Common myeloid progenitor, CD34-positive (primary cell): ENCODE measurements around the gene RWDD1. TPM values are rescaled to one million over a fixed set of nuclear protein-coding genes. Genes with fewer than 3 reads are reported as not detected.

Experiments used
- CTCF ChIA-PET: fragments of 350-600 bp; sonication (Branson Sonifier 250); formaldehyde crosslinking; loops from one replicate; lab custom pipeline; 2021; ENCODE audit warnings: antibody characterized with exemption; lab: Charles Lee
- POLR2A ChIA-PET: fragments of 350-600 bp; sonication (Branson Sonifier 250); formaldehyde crosslinking; loops from one replicate; lab custom pipeline; 2021; ENCODE audit warnings: antibody characterized with exemption; lab: Charles Lee
- DNase-seq, 3 donors: peaks; one replicate each; pipeline versions ENCODE4 v3.0.0 to v3.0.0-alpha.2; 2013
- H3K27ac ChIP-seq, 2 experiments: 1 replicate in 1 of 2; 2 replicates in 1 of 2; pipeline ENCODE4 v1.7.0; 2013; ENCODE audit warnings: inconsistent platforms in 2 of 2, low read length in 2 of 2, mild to moderate bottlenecking in 2 of 2, low read depth in 1 of 2, moderate library complexity in 1 of 2; ENCODE audit not compliant: severe bottlenecking in 2 of 2, insufficient read depth in 1 of 2, poor library complexity in 1 of 2
- H3K27me3 ChIP-seq, 5 experiments: replicated peaks in 2 of 5; 1 replicate in 3 of 5; 2 replicates in 2 of 5; pipeline versions ENCODE4 v1.6.1 to v1.7.0; 2013; ENCODE audit warnings: low read length in 4 of 5, mild to moderate bottlenecking in 2 of 5, moderate library complexity in 2 of 5, inconsistent platforms in 1 of 5; ENCODE audit not compliant: insufficient read depth in 5 of 5, control insufficient read depth in 4 of 5
- H3K36me3 ChIP-seq, 4 experiments: 1 replicate in 2 of 4; 2 replicates in 2 of 4; pipeline versions ENCODE4 v1.6.1 to v1.7.0; 2013; ENCODE audit warnings: low read length in 3 of 4, control low read depth in 1 of 4, mild to moderate bottlenecking in 1 of 4; ENCODE audit not compliant: control insufficient read depth in 4 of 4, insufficient read depth in 4 of 4
- H3K4me1 ChIP-seq, 4 experiments: 1 replicate in 3 of 4; 2 replicates in 1 of 4; pipeline versions ENCODE4 v1.6.1 to v1.7.1; 2013; ENCODE audit warnings: low read length in 3 of 4, mild to moderate bottlenecking in 3 of 4, control low read depth in 1 of 4, inconsistent platforms in 1 of 4, moderate library complexity in 1 of 4; ENCODE audit not compliant: control insufficient read depth in 4 of 4, insufficient read depth in 4 of 4; ENCODE audit errors: control extremely low read depth in 1 of 4
- H3K4me3 ChIP-seq, 7 experiments: 1 replicate in 4 of 7; 2 replicates in 3 of 7; pipeline versions ENCODE4 v1.5.1 to v1.7.0; 2013; ENCODE audit warnings: mild to moderate bottlenecking in 7 of 7, low read length in 6 of 7, moderate library complexity in 6 of 7, inconsistent platforms in 2 of 7, low read depth in 2 of 7, control low read depth in 1 of 7; ENCODE audit not compliant: insufficient read depth in 4 of 7, control insufficient read depth in 1 of 7; ENCODE audit errors: extremely low read depth in 1 of 7
- H3K9me3 ChIP-seq, 5 experiments: 1 replicate in 4 of 5; 2 replicates in 1 of 5; pipeline versions ENCODE4 v1.6.1 to v1.7.1; 2013; ENCODE audit warnings: low read length in 4 of 5, mild to moderate bottlenecking in 2 of 5, inconsistent platforms in 1 of 5, low read depth in 1 of 5, moderate library complexity in 1 of 5; ENCODE audit not compliant: control insufficient read depth in 4 of 5, insufficient read depth in 2 of 5; ENCODE audit errors: control extremely low read depth in 1 of 5
- WGBS: methylation state at CpG from one replicate; pipeline ENCODE4 v1.1.5; 2013; ENCODE audit not compliant: insufficient coverage; 5-methylcytosine and 5-hydroxymethylcytosine counted together
- polyA plus RNA-seq: library from polyadenylated mRNA; unstranded; fragments of 120-200 nt; gene quantifications from one replicate; pipeline ENCODE4 v1.2.1, GENCODE V29; 2013

RWDD1 gene, protein sequence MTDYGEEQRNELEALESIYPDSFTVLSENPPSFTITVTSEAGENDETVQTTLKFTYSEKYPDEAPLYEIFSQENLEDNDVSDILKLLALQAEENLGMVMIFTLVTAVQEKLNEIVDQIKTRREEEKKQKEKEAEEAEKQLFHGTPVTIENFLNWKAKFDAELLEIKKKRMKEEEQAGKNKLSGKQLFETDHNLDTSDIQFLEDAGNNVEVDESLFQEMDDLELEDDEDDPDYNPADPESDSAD
- 63.4 TPM for polyA plus RNA-seq

DNA sequence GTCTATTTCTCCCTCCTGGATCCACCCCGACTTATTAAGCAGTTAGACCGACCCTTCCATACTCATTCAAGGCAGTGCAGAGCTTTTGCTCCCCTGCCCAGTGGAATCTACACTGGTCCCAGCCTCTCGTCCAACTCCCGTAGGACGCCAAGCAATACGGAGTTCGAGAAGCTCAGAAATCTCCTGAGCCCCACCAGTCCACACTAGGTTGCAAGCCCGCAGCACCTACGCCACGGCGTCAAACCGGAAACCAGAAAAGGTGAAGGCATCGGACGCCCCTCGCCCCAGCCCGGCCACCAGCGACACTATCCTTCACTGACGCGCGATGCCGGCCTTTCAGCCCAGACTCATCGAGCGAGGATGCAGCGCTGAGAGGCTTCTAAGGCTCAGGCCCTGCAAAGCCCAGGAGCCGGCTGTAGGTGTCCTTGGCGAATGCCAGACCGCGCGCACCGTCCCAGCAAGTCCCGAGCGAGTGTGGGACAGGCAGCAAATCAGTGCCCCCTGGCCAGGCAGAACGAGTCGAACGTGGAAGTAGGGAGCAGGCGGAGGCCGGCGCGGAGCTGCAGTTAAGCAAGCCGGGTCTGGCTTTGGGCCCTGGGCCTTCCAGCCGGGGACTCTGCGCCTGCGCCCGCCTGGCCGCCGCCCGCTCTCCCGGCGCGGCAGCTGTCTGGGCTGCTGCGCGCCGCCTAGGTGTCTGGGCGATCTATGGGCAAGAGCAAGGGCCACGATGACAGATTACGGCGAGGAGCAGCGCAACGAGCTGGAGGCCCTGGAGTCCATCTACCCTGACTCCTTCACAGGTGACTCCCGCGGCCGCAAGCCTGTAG, at the start of gene RWDD1:
Gene RWDD1, plus strand, starts transcription at position 649 of the 827 bp plus-strand sequence. Its CDS starts 79 bp downstream, at position 728.
- peak; percentile 100 for DNase-seq
- no peaks in the 10 kb centered on the region for H3K9me3 ChIP-seq
- 0% methylated on average over 60 of the region's 62 CpGs for WGBS
- H3K27me3 ChIP-seq: no peaks in the 10 kb centered on the region
- CTCF ChIA-PET: interaction anchor here (1.0 to 5.2 kb wide), 13 partner anchors 8 to 303 kb away, joined by 3 to 36 read pairs (median 3); partner anchors contain the start of gene KPNA5
- peaks cover 24 to 37% (median 32%) of the 10 kb centered on the region in 4 experiments for H3K4me1 ChIP-seq
- POLR2A ChIA-PET: interaction anchor here (0.9 to 1.4 kb wide), 3 partner anchors 47 to 291 kb away, joined by 3 to 6 read pairs (median 3); partner anchors contain the start of gene TSPYL1
- peak within 1 kb of the TSS; percentile 92 to 97 for H3K27ac ChIP-seq
- H3K36me3 ChIP-seq: peaks cover 0 to 5% (median 3%) of the 10 kb centered on the region in 4 experiments
- peak within 1 kb of the TSS; percentile 93 to 100 (median 97) for H3K4me3 ChIP-seq

DNA sequence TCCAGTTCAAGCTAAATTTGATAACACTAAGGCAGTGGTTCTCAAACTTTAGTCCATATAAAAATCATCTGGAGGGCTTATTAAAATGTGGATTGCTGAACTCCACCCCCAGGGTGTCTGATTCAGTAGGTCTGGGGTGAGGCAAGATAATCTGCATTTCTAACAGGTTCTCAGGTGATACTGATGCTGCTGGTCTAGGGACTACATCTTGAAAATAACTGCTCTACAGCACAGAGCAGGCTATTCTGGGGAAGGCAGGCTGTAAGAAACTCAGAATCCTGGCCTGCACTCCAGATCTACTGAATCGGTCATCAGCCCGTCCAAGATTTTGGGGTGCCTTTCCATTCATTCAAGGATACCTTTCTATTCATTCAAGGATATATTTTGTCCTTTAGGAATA, 48.4 kb upstream of the RWDD1 start:
- Histone ChIP-seq H3K27me3 (no peaks in the 10 kb centered on the region), H3K36me3 (no peaks in the 10 kb centered on the region), H3K4me1 (no peaks in the 10 kb centered on the region), H3K4me3 (no peak overlapping the region), H3K27ac (no peak overlapping the region), H3K9me3 (no peaks in the 10 kb centered on the region)
- no peak for DNase-seq
- POLR2A ChIA-PET: no interaction called here
- CTCF ChIA-PET: interaction anchor here (0.6 to 2.4 kb wide), 6 partner anchors 9 to 303 kb away, joined by 3 to 8 read pairs (median 4); no protein-coding TSS in a partner anchor
- no CpG with 5 or more reads among the region's 2 CpGs for whole genome bisulfite sequencing

DNA sequence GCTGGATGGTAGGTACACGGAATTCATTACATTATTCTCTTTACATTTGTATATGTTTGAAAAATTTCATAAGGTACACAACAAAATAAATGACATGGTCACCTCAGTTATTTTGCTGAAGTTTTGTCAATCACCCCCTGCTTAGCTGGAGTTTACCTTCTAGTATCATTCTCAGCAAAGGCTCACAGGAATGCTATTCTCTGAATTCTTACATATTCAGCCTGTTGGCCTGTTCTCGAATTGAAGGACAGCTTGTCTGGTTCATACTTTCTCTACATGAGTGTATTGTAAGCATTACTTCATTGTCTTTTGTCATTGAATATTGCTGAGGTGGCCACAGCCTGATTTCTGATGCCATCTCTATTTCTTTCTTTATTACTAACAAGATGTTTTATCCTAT, 47.1 kb upstream of the RWDD1 start:
- H3K4me1 ChIP-seq: peaks cover 0 to under 1% (median under 1%) of the 10 kb centered on the region in 4 experiments
- H3K36me3 ChIP-seq: no peaks in the 10 kb centered on the region
- H3K27me3 ChIP-seq: no peaks in the 10 kb centered on the region
- ChIA-PET POLR2A (interaction anchor here (0.6 kb wide), 1 partner anchor 246 kb away, joined by 3 read pairs; no protein-coding TSS in a partner anchor), CTCF (interaction anchor here (0.8 kb wide), 2 partner anchors 9 to 78 kb away, joined by 3 to 4 read pairs; no protein-coding TSS in a partner anchor)
- no peak overlapping the region for H3K27ac ChIP-seq
- no peak overlapping the region for H3K4me3 ChIP-seq
- 100% methylated on average over 1 of the region's 2 CpGs for WGBS
- H3K9me3 ChIP-seq: no peaks in the 10 kb centered on the region
- no peak for DNase-seq

DNA sequence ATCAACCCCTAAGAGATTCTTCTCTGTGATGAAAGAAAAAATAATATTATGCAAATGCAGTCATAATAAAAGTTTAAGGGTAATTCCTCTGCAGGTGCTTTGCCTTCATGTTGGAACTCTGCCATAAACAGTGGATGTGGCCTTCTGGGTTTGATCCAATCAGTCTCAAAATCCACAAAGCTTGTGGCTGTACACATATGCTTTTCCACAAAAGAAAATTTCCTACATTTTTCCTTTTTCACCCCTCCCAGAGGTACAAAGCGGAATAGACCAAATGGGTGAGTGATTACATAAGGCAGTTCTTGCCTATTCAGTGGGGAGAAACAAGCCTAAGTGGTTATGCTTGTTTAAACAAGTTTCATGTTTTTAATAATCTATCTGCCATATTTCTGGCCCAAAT, 43.2 kb upstream of the RWDD1 start:
- H3K4me3 ChIP-seq: no peak overlapping the region
- H3K4me1 ChIP-seq: peaks cover 0 to 9% (median 2%) of the 10 kb centered on the region in 4 experiments
- H3K27me3 ChIP-seq: no peaks in the 10 kb centered on the region
- POLR2A ChIA-PET: no interaction called here
- WGBS: no CpG with 5 or more reads among the region's 1 CpG
- H3K27ac ChIP-seq: no peak overlapping the region
- no peak for DNase-seq
- H3K9me3 ChIP-seq: no peaks in the 10 kb centered on the region
- H3K36me3 ChIP-seq: no peaks in the 10 kb centered on the region
- CTCF ChIA-PET: no interaction called here

DNA sequence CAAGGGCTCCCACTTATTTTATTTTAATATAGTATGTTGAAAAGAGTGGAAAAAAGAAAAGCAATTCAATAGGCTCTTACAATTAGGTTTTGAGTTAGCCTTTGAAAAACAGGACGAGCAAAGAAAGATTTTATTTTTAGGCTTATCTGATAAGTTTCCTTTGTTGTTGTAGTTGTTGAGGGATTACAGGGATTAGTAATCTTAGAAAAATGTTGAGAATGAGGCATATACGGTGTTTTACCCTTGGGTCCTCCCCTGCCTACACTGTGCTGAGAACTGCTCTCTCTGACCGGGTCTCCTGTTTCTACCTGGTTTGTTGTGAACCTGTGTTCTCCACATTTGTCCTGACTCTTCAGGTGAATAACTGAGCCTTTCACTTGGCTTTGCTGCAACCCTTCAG, 42.5 kb upstream of the RWDD1 start:
- no peak for DNase-seq
- Histone ChIP-seq H3K27ac (no peak overlapping the region), H3K9me3 (no peaks in the 10 kb centered on the region), H3K4me1 (peaks cover 0 to 9% (median 2%) of the 10 kb centered on the region in 4 experiments), H3K27me3 (no peaks in the 10 kb centered on the region), H3K4me3 (no peak overlapping the region), H3K36me3 (no peaks in the 10 kb centered on the region)
- WGBS: 91% methylated on average over 3 of the region's 3 CpGs
- ChIA-PET CTCF (interaction anchor here (0.8 to 1.2 kb wide), 3 partner anchors 13 to 239 kb away, joined by 3 to 4 read pairs (median 3); no protein-coding TSS in a partner anchor), POLR2A (no interaction called here)

DNA sequence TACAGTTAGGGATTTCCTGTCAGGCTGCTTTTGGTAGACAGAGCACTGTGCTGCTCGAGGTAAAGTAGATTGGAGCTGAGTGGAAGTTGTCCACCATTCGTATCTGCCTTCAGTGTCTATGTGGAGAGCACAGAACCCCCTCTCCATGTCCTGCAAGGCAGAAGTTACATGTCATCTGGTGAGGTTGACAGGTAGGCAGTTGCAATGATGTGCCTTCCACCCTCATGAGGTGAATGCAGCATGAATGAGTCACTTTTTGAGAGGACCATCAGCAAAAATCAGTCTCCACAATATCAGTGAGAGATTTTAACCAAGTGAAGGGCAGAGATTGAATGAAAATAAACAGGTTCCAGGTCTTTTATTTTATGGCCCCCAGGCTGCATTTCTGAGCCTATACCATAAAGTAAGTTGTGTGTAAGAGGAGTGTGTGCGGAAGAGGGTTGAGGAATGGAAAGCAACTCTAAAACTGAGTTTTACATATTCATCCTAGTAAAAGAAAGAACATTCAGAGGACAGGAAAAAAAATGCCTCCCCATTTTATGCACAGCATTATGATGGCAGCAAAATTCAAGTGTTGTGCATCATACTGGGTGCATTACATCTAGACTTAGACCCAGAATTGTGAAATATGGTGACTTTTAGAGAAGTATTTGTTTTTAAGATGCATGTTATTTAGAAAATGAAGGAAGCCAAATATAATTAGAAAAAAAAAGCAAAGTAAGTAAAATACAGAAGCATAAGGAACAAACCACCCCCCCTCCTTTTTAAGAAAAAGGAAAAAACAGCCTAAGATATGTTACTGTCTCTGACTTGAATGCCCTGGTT, 41.6 kb upstream of the RWDD1 start:
- POLR2A ChIA-PET: no interaction called here
- peak in 2 of 3 donors; percentile 7 to 31 for DNase-seq
- CTCF ChIA-PET: interaction anchor here (0.8 to 1.5 kb wide), 5 partner anchors 12 to 242 kb away, joined by 3 to 9 read pairs (median 4); no protein-coding TSS in a partner anchor
- H3K4me3 ChIP-seq: no peak overlapping the region
- H3K27me3 ChIP-seq: no peaks in the 10 kb centered on the region
- H3K36me3 ChIP-seq: no peaks in the 10 kb centered on the region
- peaks cover 0 to 9% (median 2%) of the 10 kb centered on the region in 4 experiments for H3K4me1 ChIP-seq
- no peak overlapping the region for H3K27ac ChIP-seq
- WGBS: no CpG with 5 or more reads among the region's 3 CpGs
- H3K9me3 ChIP-seq: no peaks in the 10 kb centered on the region
